AG10803 (cell line): ENCODE data around the gene RTTN.

Source experiments
- DNase-seq: peaks from one replicate; pipeline ENCODE4 v3.0.0; 2010; ENCODE audit warnings: low read depth
- H3K4me3 ChIP-seq: 2 replicates; pipeline ENCODE4 v1.5.1; 2011; ENCODE audit warnings: mild to moderate bottlenecking, low read length, control low read depth
- TF ChIP-seq, protein P1 (sequence below): conservative IDR thresholded peaks from 2 replicates; pipeline ENCODE4 v1.5.1; 2011; ENCODE audit warnings: mild to moderate bottlenecking, low read length, control low read depth, inconsistent platforms

RTTN gene

GRCh38 chr18:70082430-70082829, 123.1 kb downstream of the RTTN start:
- DNase-seq, result no peak
- H3K4me3 ChIP-seq, result no peak overlapping the region
- TF ChIP-seq, protein P1, sequence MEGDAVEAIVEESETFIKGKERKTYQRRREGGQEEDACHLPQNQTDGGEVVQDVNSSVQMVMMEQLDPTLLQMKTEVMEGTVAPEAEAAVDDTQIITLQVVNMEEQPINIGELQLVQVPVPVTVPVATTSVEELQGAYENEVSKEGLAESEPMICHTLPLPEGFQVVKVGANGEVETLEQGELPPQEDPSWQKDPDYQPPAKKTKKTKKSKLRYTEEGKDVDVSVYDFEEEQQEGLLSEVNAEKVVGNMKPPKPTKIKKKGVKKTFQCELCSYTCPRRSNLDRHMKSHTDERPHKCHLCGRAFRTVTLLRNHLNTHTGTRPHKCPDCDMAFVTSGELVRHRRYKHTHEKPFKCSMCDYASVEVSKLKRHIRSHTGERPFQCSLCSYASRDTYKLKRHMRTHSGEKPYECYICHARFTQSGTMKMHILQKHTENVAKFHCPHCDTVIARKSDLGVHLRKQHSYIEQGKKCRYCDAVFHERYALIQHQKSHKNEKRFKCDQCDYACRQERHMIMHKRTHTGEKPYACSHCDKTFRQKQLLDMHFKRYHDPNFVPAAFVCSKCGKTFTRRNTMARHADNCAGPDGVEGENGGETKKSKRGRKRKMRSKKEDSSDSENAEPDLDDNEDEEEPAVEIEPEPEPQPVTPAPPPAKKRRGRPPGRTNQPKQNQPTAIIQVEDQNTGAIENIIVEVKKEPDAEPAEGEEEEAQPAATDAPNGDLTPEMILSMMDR, result no peak

DNA sequence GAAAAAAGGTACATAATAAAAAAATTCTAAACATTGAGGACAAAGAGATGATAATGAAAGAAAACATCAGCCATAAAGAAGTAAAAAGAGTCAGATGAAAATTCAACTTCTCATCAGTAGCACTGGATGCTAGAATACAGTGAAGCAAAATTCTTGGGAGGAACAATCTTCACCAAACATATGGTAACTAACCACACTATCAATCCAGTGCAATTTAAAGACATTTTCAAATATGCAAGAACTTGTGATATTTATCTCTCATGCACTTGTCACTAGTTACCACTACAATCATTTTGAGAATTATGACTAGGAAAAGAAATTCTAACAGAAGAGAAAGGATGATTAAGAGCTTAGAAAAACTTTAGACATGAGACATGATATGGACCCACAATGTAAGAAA, 127.4 kb downstream of the RTTN start:
- TF ChIP-seq, protein P1, result no peak
- no peak for DNase-seq
- H3K4me3 ChIP-seq, result no peak overlapping the region

DNA sequence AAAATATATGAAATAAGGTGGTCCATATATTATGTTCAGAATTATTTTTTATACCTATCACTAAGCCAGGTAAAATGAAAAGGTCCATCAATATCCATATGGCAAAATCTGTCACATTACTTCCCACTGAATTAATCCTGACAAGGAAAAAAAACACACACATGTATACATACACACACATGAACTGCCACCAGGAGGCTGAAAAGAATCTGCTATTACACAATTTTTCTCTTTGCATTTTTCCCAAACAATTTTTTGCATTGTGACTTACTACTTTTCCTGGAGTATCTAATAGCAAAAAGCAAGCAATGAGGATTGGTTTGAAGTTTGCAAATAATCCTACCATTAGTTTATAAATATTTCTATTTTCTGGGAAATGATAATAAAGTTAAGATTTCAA, 129.6 kb downstream of the RTTN start:
- TF ChIP-seq, protein P1, result peak; percentile 35
- no peak overlapping the region for H3K4me3 ChIP-seq
- no peak for DNase-seq

- TF ChIP-seq, protein P1, result no peak
- no peak overlapping the region for H3K4me3 ChIP-seq
- DNase-seq, result no peak
These were observed 131.4 kb downstream of the RTTN start for GRCh38 chr18:70074116-70074515.

GRCh38 chr18:70073432-70073831, 132.1 kb downstream of the RTTN start:
- no peak overlapping the region for H3K4me3 ChIP-seq
- DNase-seq, result no peak
- TF ChIP-seq, protein P1, result no peak

DNA sequence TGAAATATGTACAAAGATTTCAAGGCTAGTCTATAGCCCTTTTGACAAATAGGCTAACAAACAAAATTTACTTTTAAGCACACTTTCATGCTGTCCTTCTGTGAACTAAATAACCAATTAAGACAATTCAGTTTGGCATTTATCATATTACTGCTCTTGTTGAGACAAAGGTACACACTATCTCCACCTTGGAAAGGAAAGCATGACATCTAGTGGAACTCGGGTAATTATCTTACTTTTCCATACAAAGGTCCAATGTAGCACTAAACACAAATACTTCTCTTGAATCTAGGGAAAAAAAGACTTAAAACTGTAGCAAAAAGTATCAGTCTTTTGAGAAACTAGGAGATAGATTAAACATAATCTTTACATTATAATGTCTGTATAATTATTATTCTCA, 132.8 kb downstream of the RTTN start:
- peak; percentile 47 for DNase-seq
- no peak overlapping the region for H3K4me3 ChIP-seq
- TF ChIP-seq, protein P1, result peak; percentile 48

DNA sequence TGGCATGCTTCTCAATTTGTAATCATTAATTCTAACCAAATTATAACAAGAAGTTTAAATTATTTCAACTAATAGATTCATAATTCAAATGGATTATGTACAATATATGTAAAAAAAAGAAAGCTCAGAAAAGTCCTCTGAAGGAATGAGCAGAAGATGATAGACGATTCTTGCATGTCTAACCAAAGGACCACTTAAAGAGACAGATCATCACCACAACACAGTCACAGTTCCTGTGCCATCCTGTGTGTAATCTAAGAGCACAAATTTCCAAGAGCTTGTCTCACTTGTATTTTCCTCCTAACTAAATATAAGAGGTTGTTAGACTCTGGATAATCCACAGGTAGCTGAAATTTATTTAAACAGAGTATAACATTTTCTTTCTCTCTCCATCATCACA, 135.5 kb downstream of the RTTN start:
- TF ChIP-seq, protein P1, result no peak

More for the DNA sequence above, 135.5 kb downstream of the RTTN start:
- no peak overlapping the region for H3K4me3 ChIP-seq
- no peak for DNase-seq
